Spleen (tissue), 7 donors: ENCODE results near the gene PRTG.

Experiments used
- POLR2A ChIP-seq, 3 donors: fragments of 450-650 bp; IDR thresholded peaks; one replicate each; pipeline ENCODE4 v1.5.1; 2017; ENCODE audit warnings: antibody characterized with exemption in 3 of 3, mild to moderate bottlenecking in 1 of 3
- POLR2AphosphoS5 ChIP-seq, 3 donors: sonication (generic); formaldehyde crosslinking; IDR thresholded peaks; one replicate each; pipeline ENCODE4 v1.5.1; 2017; ENCODE audit warnings: antibody characterized with exemption in 3 of 3
- TF ChIP-seq, protein P1 (sequence below), 11 experiments: fragments of 200-600 bp in 7 of 11; fragments of 450-650 bp in 4 of 11; sonication (generic) in 4 of 11; IDR thresholded peaks in 8 of 11; conservative IDR thresholded peaks in 3 of 11; 1 replicate in 7 of 11; 2 replicates in 4 of 11; pipeline versions ENCODE4 v1.4.0 to v1.8.0; 2016 to 2021; ENCODE audit warnings: antibody characterized with exemption in 11 of 11, inconsistent platforms in 4 of 11, mild to moderate bottlenecking in 1 of 11
- donor health status: DM: no; HTN: no; CAD: no; lungs with moderate emphysema.
- donor health status: DM: no; HTN: no; CAD: no.
- donor health status: DM: no; HTN: no; CAD: no.

DNA sequence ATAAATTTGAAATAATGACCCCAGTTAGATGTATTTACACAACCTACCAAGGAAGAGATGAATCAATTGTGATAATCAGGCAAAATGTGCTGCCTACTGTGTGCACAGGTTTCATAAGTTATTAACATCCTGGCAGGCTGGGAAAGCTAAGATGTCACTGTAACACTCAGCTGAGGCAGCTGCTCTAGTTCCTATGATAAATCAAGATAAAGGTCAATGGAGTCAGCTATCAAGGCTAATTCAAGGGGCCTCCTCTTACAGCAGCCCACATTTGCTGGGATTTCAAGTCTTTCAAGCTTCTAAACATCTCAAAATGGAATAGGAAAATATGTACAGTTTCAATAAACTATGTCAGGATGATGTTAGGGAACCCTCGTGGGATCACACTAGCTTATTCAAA lies 84.1 kb downstream of the PRTG start:
- TF ChIP-seq, protein P1, sequence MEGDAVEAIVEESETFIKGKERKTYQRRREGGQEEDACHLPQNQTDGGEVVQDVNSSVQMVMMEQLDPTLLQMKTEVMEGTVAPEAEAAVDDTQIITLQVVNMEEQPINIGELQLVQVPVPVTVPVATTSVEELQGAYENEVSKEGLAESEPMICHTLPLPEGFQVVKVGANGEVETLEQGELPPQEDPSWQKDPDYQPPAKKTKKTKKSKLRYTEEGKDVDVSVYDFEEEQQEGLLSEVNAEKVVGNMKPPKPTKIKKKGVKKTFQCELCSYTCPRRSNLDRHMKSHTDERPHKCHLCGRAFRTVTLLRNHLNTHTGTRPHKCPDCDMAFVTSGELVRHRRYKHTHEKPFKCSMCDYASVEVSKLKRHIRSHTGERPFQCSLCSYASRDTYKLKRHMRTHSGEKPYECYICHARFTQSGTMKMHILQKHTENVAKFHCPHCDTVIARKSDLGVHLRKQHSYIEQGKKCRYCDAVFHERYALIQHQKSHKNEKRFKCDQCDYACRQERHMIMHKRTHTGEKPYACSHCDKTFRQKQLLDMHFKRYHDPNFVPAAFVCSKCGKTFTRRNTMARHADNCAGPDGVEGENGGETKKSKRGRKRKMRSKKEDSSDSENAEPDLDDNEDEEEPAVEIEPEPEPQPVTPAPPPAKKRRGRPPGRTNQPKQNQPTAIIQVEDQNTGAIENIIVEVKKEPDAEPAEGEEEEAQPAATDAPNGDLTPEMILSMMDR (IDR thresholded peaks at IDR 0.05 in 8 of 11, conservative IDR thresholded peaks at IDR 0.05 in 3 of 11) = no peak
- no peak for TF ChIP-seq POLR2A (IDR thresholded peaks at IDR 0.05)
- TF ChIP-seq POLR2AphosphoS5 (IDR thresholded peaks at IDR 0.05) = no peak
